ENCODE results near the gene SHISA9. TPM values are rescaled to one million over a fixed set of nuclear protein-coding genes. Genes with fewer than 3 reads are reported as not detected.

SHISA9 gene
- total and polyA plus RNA-seq, 2 donors (not counting 1 experiment from before 2014, with no cell fraction given), result 0.03 to 0.07 TPM

DNA sequence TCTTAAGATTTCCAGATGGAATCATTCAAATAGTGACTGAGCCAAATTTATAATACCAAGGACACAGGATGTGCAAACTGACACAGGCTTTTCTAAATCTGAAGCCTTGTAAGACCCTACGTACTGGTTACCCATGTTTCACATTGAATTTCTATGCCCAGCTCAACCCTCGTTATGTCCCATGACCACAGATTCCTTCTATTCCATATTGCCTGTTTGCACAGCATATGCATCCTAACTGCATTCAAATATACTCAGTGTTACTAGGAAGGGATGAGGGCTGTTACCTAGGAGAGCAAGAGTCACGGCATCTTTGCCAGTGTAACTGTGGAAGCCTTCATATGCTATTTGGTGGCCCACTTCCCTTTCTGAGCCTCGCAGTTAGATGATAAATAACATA lies 305.2 kb downstream of the SHISA9 start:
- CTCF ChIA-PET, result no interaction called here
- Histone ChIP-seq H4K20me1 (ENCODE audit: control insufficient read depth, insufficient read depth, low read length, poor library complexity, severe bottlenecking) (no peaks in the 10 kb centered on the region), H3K27ac (ENCODE audit: low read length in 2 of 2) (no peak overlapping the region), H3K79me2 (ENCODE audit: control insufficient read depth, insufficient read depth, low read length) (no peaks in the 10 kb centered on the region), H3K9ac (ENCODE audit: low read length) (no peak overlapping the region), H3K4me3 (ENCODE audit: control extremely low read depth in 1 of 5, extremely low read depth in 1 of 5, insufficient read depth in 1 of 5, low read depth in 2 of 5, low read length in 4 of 5) (no peak overlapping the region), H3K27me3 (replicated peaks in 1 of 4; ENCODE audit: control extremely low read depth in 1 of 4, control insufficient read depth in 3 of 4, insufficient read depth in 4 of 4, low read length in 3 of 4) (no peaks in the 10 kb centered on the region), H3K36me3 (replicated peaks in 1 of 2; ENCODE audit: control extremely low read depth in 1 of 2, control insufficient read depth in 1 of 2, extremely low read depth in 1 of 2, insufficient read depth in 2 of 2, low read length in 1 of 2) (no peaks in the 10 kb centered on the region), H2AFZ (ENCODE audit: insufficient read depth, low read depth, low read length, poor library complexity, severe bottlenecking) (no peak overlapping the region), H3K9me3 (ENCODE audit: control extremely low read depth in 1 of 3, control insufficient read depth in 2 of 3, insufficient read depth in 1 of 3, low read length in 2 of 3) (peaks cover 0 to under 1% (median 0%) of the 10 kb centered on the region in 3 donors), H3K4me1 (ENCODE audit: control insufficient read depth in 2 of 2, insufficient read depth in 2 of 2, low read length in 2 of 2) (no peaks in the 10 kb centered on the region), H3K4me2 (replicated peaks; ENCODE audit: low read depth, low read length, poor library complexity, severe bottlenecking) (no peak overlapping the region)
- intact Hi-C loops (cut with micrococcal nuclease), result no loop called here
- POLR2A ChIA-PET, result no interaction called here
- no peaks in the 10 kb centered on the region for H3K27me3 Mint-ChIP-seq
- H3K4me3 Mint-ChIP-seq, result no peak overlapping the region
- no peak for DNase-seq
- no peaks in the 10 kb centered on the region for H3K9me3 Mint-ChIP-seq (ENCODE audit: insufficient read depth)
- 100% methylated on average over 1 of the region's 4 CpGs for WGBS (ENCODE audit: insufficient coverage)
- TF ChIP-seq, protein P1, sequence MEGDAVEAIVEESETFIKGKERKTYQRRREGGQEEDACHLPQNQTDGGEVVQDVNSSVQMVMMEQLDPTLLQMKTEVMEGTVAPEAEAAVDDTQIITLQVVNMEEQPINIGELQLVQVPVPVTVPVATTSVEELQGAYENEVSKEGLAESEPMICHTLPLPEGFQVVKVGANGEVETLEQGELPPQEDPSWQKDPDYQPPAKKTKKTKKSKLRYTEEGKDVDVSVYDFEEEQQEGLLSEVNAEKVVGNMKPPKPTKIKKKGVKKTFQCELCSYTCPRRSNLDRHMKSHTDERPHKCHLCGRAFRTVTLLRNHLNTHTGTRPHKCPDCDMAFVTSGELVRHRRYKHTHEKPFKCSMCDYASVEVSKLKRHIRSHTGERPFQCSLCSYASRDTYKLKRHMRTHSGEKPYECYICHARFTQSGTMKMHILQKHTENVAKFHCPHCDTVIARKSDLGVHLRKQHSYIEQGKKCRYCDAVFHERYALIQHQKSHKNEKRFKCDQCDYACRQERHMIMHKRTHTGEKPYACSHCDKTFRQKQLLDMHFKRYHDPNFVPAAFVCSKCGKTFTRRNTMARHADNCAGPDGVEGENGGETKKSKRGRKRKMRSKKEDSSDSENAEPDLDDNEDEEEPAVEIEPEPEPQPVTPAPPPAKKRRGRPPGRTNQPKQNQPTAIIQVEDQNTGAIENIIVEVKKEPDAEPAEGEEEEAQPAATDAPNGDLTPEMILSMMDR (IDR thresholded peaks at IDR 0.05), result no peak
- no peak for TF ChIP-seq EZH2 (IDR thresholded peaks at IDR 0.05; ENCODE audit: borderline replicate concordance, insufficient read depth, low read depth, low read length, poor library complexity, severe bottlenecking)
- no peak overlapping the region for H3K27ac Mint-ChIP-seq
- no peak for ATAC-seq (ENCODE audit: low read depth)
- no peaks in the 10 kb centered on the region for H3K4me1 Mint-ChIP-seq

DNA sequence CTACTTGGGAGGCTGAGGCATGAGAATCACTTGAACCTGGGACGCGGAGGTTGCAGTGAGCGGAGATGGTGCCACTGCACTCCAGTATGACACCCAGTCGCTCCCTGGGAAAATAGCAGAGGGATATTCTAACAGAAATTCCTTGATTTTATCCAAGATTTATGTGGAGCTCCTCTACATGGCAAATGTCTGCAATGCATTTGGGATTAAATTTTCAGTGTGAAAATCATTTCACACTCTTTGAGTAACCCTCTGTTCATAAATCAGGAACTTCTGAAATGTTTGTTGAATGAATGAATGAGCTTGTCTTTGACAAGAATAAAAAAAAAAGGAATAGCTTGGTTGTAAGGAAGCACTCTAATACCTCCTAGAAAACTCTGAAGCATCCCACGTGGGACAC lies 305.8 kb downstream of the SHISA9 start:
- WGBS (ENCODE audit: insufficient coverage), result 95% methylated on average over 3 of the region's 5 CpGs
- H3K79me2 ChIP-seq (ENCODE audit: control insufficient read depth, insufficient read depth, low read length), result no peaks in the 10 kb centered on the region
- ChIA-PET POLR2A (no interaction called here), CTCF (no interaction called here)
- intact Hi-C loops (cut with micrococcal nuclease), result no loop called here
- DNase-seq (no peak), ATAC-seq (ENCODE audit: low read depth) (no peak)
- Mint-ChIP-seq H3K4me1 (no peaks in the 10 kb centered on the region), H3K4me3 (no peak overlapping the region), H3K27ac (no peak overlapping the region), H3K27me3 (no peaks in the 10 kb centered on the region), H3K9me3 (ENCODE audit: insufficient read depth) (no peaks in the 10 kb centered on the region)
- no peak overlapping the region for H3K27ac ChIP-seq (ENCODE audit: low read length in 2 of 2)
- no peaks in the 10 kb centered on the region for H3K4me1 ChIP-seq (ENCODE audit: control insufficient read depth in 2 of 2, insufficient read depth in 2 of 2, low read length in 2 of 2)
- no peaks in the 10 kb centered on the region for H3K27me3 ChIP-seq (replicated peaks in 1 of 4; ENCODE audit: control extremely low read depth in 1 of 4, control insufficient read depth in 3 of 4, insufficient read depth in 4 of 4, low read length in 3 of 4)
- H3K36me3 ChIP-seq (replicated peaks in 1 of 2; ENCODE audit: control extremely low read depth in 1 of 2, control insufficient read depth in 1 of 2, extremely low read depth in 1 of 2, insufficient read depth in 2 of 2, low read length in 1 of 2), result no peaks in the 10 kb centered on the region
- no peaks in the 10 kb centered on the region for H4K20me1 ChIP-seq (ENCODE audit: control insufficient read depth, insufficient read depth, low read length, poor library complexity, severe bottlenecking)
- no peak overlapping the region for H3K4me3 ChIP-seq (ENCODE audit: control extremely low read depth in 1 of 5, extremely low read depth in 1 of 5, insufficient read depth in 1 of 5, low read depth in 2 of 5, low read length in 4 of 5)
- no peak for TF ChIP-seq EZH2 (IDR thresholded peaks at IDR 0.05; ENCODE audit: borderline replicate concordance, insufficient read depth, low read depth, low read length, poor library complexity, severe bottlenecking)
- TF ChIP-seq, protein P1 (IDR thresholded peaks at IDR 0.05), result no peak
- H3K9me3 ChIP-seq (ENCODE audit: control extremely low read depth in 1 of 3, control insufficient read depth in 2 of 3, insufficient read depth in 1 of 3, low read length in 2 of 3), result peaks cover 0 to 5% (median 0%) of the 10 kb centered on the region in 3 donors
- no peak overlapping the region for H3K4me2 ChIP-seq (replicated peaks; ENCODE audit: low read depth, low read length, poor library complexity, severe bottlenecking)
- H3K9ac ChIP-seq (ENCODE audit: low read length), result no peak overlapping the region
- no peak overlapping the region for H2AFZ ChIP-seq (ENCODE audit: insufficient read depth, low read depth, low read length, poor library complexity, severe bottlenecking)
